Non-pigmented ciliary epithelial cell (primary cell): ENCODE measurements around the gene CEP68.
"Not testable (repeated sequence)": the region's sequence is repeated elsewhere in the genome, so short reads cannot be mapped to it uniquely, and the experiment has no call there.

Source experiments
- DNase-seq: peaks from one replicate; pipeline ENCODE4 v3.0.0-alpha.2; 2010; ENCODE audit warnings: low read depth

The CEP68 gene

DNA sequence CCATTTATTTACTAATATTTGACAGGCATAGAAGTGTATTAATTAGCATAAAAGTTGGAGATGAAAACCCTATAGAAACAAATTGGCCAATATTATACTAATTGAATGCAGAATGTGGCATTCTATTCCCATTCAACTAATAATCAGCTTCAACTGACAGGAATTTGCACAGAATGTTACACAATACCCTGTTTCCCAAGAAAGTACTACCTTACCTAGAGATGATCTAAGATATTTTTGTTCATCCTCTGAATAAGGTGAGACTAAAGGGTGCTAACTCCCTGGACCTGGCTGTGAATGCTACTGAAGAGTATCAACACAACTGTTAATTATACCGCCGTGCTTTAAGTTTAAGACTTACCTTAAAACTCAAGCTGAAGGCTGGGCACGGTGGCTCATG is 28.9 kb downstream of the CEP68 start:
- DNase-seq, result no peak

- DNase-seq, result no peak
Observed at GRCh38 chr2:65092791-65093190, 36.6 kb downstream of the CEP68 start.

DNA sequence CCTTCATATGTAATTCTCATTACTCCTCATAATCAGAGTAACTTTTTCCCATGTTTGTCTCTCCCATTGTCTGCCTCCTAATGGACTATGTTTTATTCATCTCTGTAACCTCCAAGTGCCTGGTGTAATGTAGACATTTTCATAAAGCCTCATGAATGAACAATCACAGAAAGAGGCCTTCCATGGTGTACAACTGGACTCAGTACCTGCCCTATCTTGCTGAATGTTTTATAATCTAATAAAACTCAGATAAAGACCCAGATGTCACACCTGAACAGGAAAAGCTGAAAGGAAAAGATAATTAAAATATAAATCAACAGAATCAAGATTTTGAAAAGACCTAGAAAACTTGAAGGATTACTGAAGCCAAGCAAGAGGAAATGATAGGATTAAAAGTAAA is 37.0 kb downstream of the CEP68 start:
- DNase-seq, result no peak

DNA sequence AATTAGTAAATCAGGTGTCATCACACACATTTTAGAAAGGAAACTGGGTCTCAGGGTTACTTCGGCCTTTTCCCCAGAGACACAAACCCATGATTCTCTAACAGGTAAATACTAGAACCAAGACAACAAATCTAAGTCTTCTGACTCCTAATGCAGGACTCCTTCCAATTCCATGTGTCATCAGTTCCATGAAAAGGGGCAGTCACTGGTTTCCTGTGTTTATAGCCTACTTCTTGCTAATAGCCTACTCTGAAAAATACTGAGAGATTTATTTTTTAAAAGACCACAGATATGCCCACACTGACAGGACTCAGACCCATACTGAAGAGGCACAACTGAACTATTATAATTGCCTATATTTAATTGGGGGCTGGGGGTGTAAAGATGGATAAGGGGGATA is 40.7 kb downstream of the CEP68 start:
- DNase-seq, result no peak

DNA sequence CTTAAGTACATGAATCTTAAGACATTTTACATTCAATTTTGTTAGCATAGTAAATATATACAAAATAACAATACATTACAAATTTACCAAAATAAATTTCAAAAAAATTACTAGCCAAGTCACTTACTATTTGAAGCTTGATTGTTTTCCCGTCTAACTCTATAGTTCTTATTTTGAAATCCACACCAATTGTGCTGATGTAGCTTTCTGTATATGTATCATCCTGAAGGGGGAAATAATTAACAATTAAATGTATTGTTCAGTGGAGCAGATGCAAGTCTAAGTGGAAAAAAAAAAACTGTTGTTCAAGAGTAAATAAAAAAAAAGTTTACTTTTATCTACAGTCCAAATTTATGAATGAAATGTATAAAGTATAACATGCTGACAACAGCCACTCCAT is 41.6 kb downstream of the CEP68 start:
- no peak for DNase-seq

GRCh38 chr2:65098741-65099140 is 42.5 kb downstream of the CEP68 start:
- no peak for DNase-seq

GRCh38 chr2:65101071-65101470 is 44.9 kb downstream of the CEP68 start:
- DNase-seq, result no peak

GRCh38 chr2:65103013-65103715 is 46.9 kb downstream of the CEP68 start:
- no peak for DNase-seq

- DNase-seq, result no peak
Observed at GRCh38 chr2:65107530-65107929, 51.3 kb downstream of the CEP68 start.

GRCh38 chr2:65108780-65109179 is 52.6 kb downstream of the CEP68 start:
- DNase-seq, result no peak

DNA sequence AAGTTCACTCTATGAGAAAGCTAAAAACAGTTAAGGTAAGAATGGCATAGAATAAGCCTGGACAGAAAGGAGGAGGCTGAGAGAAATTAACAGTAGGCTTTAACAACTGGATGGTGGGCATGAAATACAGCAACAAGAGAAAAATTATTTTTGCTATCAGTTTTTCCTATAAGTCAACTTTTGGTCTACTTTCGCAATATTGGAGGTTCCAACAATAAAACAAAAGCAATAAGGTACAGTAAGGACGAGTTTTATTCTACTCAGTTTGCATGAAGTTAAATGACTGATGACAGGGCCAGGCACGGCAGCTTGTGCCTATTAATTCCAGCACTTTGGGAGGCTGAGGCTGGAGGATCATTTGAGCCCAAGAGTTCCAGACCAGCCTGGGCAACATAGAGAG is 56.4 kb downstream of the CEP68 start:
- no peak for DNase-seq

- no peak for DNase-seq
Observed at GRCh38 chr2:65113229-65113628, 57.0 kb downstream of the CEP68 start.

GRCh38 chr2:65113816-65114215 is 57.6 kb downstream of the CEP68 start:
- no peak for DNase-seq

GRCh38 chr2:65114921-65115320 is 58.7 kb downstream of the CEP68 start:
- no peak for DNase-seq

DNA sequence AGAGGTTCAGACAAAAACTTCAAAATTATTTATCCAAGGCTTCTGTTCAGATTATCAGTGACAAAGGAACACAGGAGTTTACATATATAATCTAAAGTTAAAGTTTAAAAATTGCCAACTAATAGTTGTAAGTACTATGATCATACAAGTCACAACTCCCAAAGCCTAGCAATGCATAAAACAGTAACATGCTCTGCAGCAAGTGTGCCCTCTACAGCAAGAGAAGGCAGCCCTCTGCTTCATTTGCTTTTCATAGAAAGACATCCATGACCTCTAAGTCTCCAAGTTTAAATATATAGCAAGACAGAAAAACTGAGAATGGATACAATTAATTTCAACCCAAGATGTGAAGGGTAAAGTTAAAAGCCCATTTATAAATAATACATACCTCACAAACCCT is 60.4 kb downstream of the CEP68 start:
- DNase-seq, result no peak

DNA sequence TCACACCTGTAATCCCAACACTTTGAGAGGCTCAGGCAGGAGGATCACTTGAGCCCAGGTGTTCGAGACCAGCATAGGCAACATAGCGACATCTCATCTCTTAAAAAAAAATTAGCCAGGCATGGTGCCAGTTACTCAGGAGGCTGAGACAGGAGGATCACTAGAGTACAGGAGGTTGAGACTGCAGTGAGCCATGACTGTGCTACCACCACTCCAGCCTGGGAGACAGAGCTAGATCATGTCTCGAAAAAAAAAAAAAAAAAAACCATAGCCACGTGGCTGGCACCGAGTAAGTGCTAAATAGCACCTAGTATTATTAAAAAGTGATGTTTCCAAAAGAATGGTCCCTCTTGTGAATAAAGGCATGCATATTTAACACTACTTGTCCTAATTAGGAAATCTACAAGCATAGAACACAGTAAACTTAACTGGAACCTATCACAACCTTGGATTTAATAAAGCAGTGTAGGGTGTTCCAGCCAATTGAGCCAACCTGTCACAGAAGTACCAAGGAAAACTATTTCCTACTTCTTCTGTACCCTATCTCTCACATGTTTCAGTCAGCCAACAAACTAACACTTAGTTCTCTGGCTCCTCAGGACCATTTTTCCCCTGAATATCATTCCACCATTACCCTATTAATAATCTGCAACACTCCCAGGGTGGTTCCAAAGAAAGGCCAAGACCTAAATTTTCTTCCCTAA is 64.9 kb downstream of the CEP68 start:
- no peak for DNase-seq

- no peak for DNase-seq
Observed at GRCh38 chr2:65122313-65122712, 66.1 kb downstream of the CEP68 start.

DNA sequence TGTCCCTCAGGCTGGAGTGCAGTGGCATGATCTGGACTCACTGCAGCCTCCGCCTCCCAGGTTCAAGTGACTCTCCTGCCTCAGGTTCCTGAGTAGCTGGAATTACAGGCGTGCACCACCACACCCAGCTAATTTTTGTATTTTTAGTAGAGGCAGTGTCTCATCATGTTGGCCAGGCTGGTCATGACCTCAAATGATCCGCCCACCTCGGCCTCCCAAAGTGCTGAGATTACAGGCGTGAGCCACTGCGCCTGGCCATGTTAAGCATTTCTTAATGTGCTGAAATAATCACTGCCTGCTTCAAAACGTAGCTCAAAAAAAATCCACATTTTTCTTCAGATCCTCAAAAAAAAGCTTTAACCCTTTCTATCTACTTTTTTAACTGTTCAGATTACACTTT is 69.2 kb downstream of the CEP68 start:
- DNase-seq, result not testable (repeated sequence)

DNA sequence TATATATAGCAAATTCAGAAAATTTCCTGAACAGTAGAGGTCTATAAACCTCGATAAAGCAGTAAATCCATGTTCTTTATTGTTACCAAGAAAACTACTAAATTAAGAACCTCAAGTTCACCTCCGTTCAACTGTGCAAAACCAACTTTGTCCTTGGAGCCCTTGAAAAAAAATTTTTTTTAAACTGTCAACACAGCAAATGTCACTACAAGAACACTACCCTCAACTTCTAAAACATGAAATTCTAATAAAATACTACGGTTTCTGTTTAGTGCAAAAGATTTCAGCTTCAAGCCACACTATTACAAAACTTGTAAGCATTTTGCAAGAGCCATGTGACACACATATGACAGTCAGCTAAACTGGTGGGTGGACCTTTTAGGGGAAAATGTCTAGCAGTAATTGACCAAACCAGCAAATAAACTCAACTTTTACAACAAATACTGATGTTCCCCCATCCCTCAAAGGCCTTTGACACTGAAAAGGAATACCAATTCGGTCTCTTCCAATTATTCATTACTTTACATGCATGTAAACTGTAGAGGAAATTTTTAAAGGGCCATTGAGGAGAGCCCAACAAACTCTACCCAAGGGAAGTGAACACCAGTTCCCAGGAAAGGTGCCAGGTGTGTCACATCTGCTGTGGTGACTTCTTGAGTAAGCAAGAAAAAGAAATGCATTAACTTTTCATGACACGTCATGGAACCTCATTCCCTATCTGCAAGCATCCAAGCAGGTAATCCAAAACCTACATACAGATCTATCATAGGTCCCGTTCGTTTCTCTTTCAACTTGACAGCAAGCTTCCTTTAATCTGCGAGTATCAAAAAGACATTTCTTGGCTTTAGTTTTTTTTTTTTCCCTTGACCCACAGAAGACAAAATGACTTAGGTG is 72.3 kb downstream of the CEP68 start:
- DNase-seq, result no peak

DNA sequence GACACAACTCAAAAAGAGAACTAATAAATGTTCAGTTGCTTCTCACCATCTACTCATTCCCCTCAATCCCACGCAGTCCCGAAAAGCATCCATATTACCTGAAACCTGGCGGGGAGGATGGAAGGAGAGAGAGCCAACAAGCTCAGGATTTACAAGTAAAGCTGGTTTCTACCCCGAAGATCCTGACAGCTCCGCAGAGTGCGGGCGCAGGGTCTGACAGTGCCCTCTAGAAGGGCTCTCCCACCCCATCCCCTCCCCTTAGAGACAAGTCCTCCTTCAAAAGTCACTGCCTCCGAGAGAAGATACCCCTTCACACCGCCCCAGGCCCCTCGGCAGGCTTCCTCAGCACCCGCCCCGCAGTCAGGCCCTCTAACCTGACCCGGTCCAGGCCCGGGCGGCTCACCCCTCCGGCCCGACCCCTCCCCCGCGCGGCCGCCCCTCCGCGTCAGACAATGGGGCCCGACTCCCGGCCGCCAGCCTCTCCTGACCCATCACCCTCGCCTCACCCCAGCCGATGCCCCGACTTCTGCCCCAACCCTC is 73.1 kb downstream of the CEP68 start:
- no peak for DNase-seq

- peak; percentile 98 for DNase-seq
Observed at GRCh38 chr2:65129826-65130663, 73.8 kb downstream of the CEP68 start, which contains the start of gene RAB1A. RAB1A (minus strand) TSS chr2:65130106; CDS start chr2:65129915, 191 bp downstream.
